H1 (cell line): ENCODE results near the gene ARMH4. TPM values are rescaled to one million over a fixed set of nuclear protein-coding genes. Genes with fewer than 3 reads are reported as not detected.

Experiments used
- CTCF ChIA-PET: fragments of 300-600 bp; sonication (Branson Sonifier 250); formaldehyde crosslinking; loops from one replicate; lab custom pipeline; 2021; ENCODE audit not compliant: partially characterized antibody; lab: Charles Lee
- POLR2A ChIA-PET: fragments of 300-600 bp; sonication (Branson Sonifier 250); formaldehyde crosslinking; loops from one replicate; lab custom pipeline; 2021; ENCODE audit warnings: inconsistent platforms; ENCODE audit not compliant: partially characterized antibody; lab: Charles Lee
- DNase-seq, 2 experiments: peaks; one replicate each; pipeline versions ENCODE4 v3.0.0 to v3.0.0-alpha.2; 2010 to 2022; ENCODE audit warnings: low spot score in 2 of 2, low read depth in 1 of 2, mixed read lengths in 1 of 2
- FAIRE-seq: peaks from 2 replicates; lab custom pipeline; 2011; peaks lifted over from hg19 to GRCh38; lab: Jason Lieb, UNC
- H2AFZ ChIP-seq: 2 replicates; pipeline ENCODE4 v1.8.1; 2012; ENCODE audit warnings: low read length, inconsistent platforms
- H2AK5ac ChIP-seq: 2 replicates; pipeline ENCODE4 v1.6.1; 2013; ENCODE audit warnings: low read depth, low read length
- H2BK120ac ChIP-seq: replicated peaks from 2 replicates; pipeline ENCODE3; 2013; ENCODE audit warnings: low read depth, low read length, inconsistent platforms
- H2BK12ac ChIP-seq: 2 replicates; pipeline ENCODE4 v1.6.1; 2013; ENCODE audit warnings: low read depth, low read length
- H2BK15ac ChIP-seq: 2 replicates; pipeline ENCODE4 v1.6.1; 2013; ENCODE audit warnings: low read length
- H2BK20ac ChIP-seq: 2 replicates; pipeline ENCODE4 v1.6.1; 2013; ENCODE audit warnings: low read length
- H2BK5ac ChIP-seq: 2 replicates; pipeline ENCODE4 v1.6.1; 2013; ENCODE audit warnings: low read depth, low read length
- H3K14ac ChIP-seq: 2 replicates; pipeline ENCODE4 v1.6.1; 2013; ENCODE audit warnings: inconsistent platforms; ENCODE audit not compliant: insufficient read length
- H3K18ac ChIP-seq: 2 replicates; pipeline ENCODE4 v1.6.1; 2013; ENCODE audit warnings: low read length; ENCODE audit errors: extremely low read depth
- H3K23ac ChIP-seq: 2 replicates; pipeline ENCODE4 v1.6.1; 2013; ENCODE audit warnings: inconsistent platforms; ENCODE audit not compliant: insufficient read length
- H3K23me2 ChIP-seq: 2 replicates; pipeline ENCODE4 v1.6.1; 2013; ENCODE audit warnings: low read depth, low read length
- H3K27ac ChIP-seq: 2 replicates; pipeline ENCODE4 v1.6.1; 2011; ENCODE audit warnings: low read depth, low read length, inconsistent platforms
- H3K27me3 ChIP-seq, 4 experiments: replicated peaks in 1 of 4; 1 replicate in 1 of 4; 2 replicates in 3 of 4; pipeline versions ENCODE4 v1.6.1 to v1.8.1; 2011 to 2013; ENCODE audit warnings: low read length in 3 of 4, mild to moderate bottlenecking in 3 of 4, inconsistent platforms in 2 of 4, mixed read lengths in 2 of 4, moderate library complexity in 1 of 4; ENCODE audit not compliant: control insufficient read depth in 3 of 4, insufficient read depth in 3 of 4; ENCODE audit errors: extremely low read depth in 1 of 4
- H3K36me3 ChIP-seq, 4 experiments: 2 replicates each; pipeline versions ENCODE4 v1.6.1 to v1.8.1; 2011 to 2013; ENCODE audit warnings: mild to moderate bottlenecking in 4 of 4, low read length in 3 of 4, moderate library complexity in 2 of 4, control low read depth in 1 of 4, inconsistent platforms in 1 of 4; ENCODE audit not compliant: insufficient read depth in 4 of 4, control insufficient read depth in 2 of 4
- H3K4ac ChIP-seq: replicated peaks from 2 replicates; pipeline ENCODE3; 2013; ENCODE audit warnings: low read length, low read depth, mixed read lengths, inconsistent platforms; ENCODE audit not compliant: insufficient read length
- H3K4me1 ChIP-seq, 4 experiments: replicated peaks in 1 of 4; 1 replicate in 1 of 4; 2 replicates in 3 of 4; pipeline versions ENCODE4 v1.6.1 to v1.8.1; 2011 to 2013; ENCODE audit warnings: low read length in 3 of 4, inconsistent platforms in 2 of 4, mixed read lengths in 1 of 4; ENCODE audit not compliant: insufficient read depth in 4 of 4, control insufficient read depth in 3 of 4
- H3K4me2 ChIP-seq, 2 experiments: 2 replicates each; pipeline versions ENCODE4 v1.6.1 to v1.8.1; 2011 to 2013; ENCODE audit warnings: low read depth in 2 of 2, low read length in 2 of 2, control low read depth in 1 of 2, inconsistent platforms in 1 of 2, mild to moderate bottlenecking in 1 of 2; ENCODE audit not compliant: insufficient read depth in 1 of 2
- H3K4me3 ChIP-seq, 4 experiments: fragments of 200-600, 300-600 bp in 1 of 4; sonication (generic), shearing (Covaris generic), sonication (Bioruptor Twin) in 1 of 4; 2 replicates each; pipeline versions ENCODE4 v1.5.1 to v1.8.1; 2011 to 2016; ENCODE audit warnings: low read length in 4 of 4, low read depth in 3 of 4, control low read depth in 2 of 4, inconsistent platforms in 2 of 4, mild to moderate bottlenecking in 2 of 4, mixed read lengths in 1 of 4, moderate library complexity in 1 of 4; ENCODE audit not compliant: insufficient read depth in 2 of 4; ENCODE audit errors: extremely low read depth in 1 of 4
- H3K56ac ChIP-seq: replicated peaks from 2 replicates; pipeline ENCODE3; 2013; ENCODE audit warnings: low read depth, mild to moderate bottlenecking, mixed read lengths, low read length, inconsistent platforms; ENCODE audit not compliant: insufficient read length
- H3K79me1 ChIP-seq: 2 replicates; pipeline ENCODE4 v1.6.1; 2013; ENCODE audit warnings: low read depth, low read length, control low read depth
- H3K79me2 ChIP-seq, 2 experiments: 2 replicates each; pipeline versions ENCODE4 v1.6.1 to v1.8.1; 2012 to 2013; ENCODE audit warnings: low read length in 2 of 2, mild to moderate bottlenecking in 2 of 2, inconsistent platforms in 1 of 2; ENCODE audit not compliant: insufficient read depth in 2 of 2, control insufficient read depth in 1 of 2
- H3K9ac ChIP-seq, 4 experiments: replicated peaks in 1 of 4; 1 replicate in 1 of 4; 2 replicates in 3 of 4; pipeline versions ENCODE4 v1.6.1 to v1.8.1; 2011 to 2013; ENCODE audit warnings: low read depth in 3 of 4, low read length in 3 of 4, control low read depth in 2 of 4, mild to moderate bottlenecking in 2 of 4, moderate library complexity in 2 of 4, inconsistent platforms in 1 of 4; ENCODE audit errors: extremely low read depth in 1 of 4
- H3K9me3 ChIP-seq, 2 experiments: 2 replicates each; pipeline versions ENCODE4 v1.6.1 to v1.8.1; 2012 to 2013; ENCODE audit warnings: mild to moderate bottlenecking in 2 of 2, moderate library complexity in 2 of 2, control low read depth in 1 of 2, inconsistent platforms in 1 of 2, low read depth in 1 of 2, low read length in 1 of 2, mixed read lengths in 1 of 2; ENCODE audit not compliant: insufficient read depth in 2 of 2
- H4K20me1 ChIP-seq, 2 experiments: replicated peaks in 1 of 2; 2 replicates each; pipeline versions ENCODE3 to v1.8.1; 2011 to 2013; ENCODE audit warnings: inconsistent platforms in 2 of 2, low read length in 2 of 2, mild to moderate bottlenecking in 1 of 2; ENCODE audit not compliant: insufficient read depth in 2 of 2, control insufficient read depth in 1 of 2
- H4K5ac ChIP-seq: 2 replicates; pipeline ENCODE4 v1.6.1; 2013; ENCODE audit warnings: low read length, low read depth, mixed read lengths, inconsistent platforms; ENCODE audit not compliant: insufficient read length
- H4K8ac ChIP-seq: 2 replicates; pipeline ENCODE4 v1.8.0; 2013; ENCODE audit warnings: mild to moderate bottlenecking, moderate library complexity, low read length, inconsistent platforms; ENCODE audit not compliant: insufficient read depth; ENCODE audit errors: extremely low read depth
- H4K91ac ChIP-seq: replicated peaks from 2 replicates; pipeline ENCODE3; 2013; ENCODE audit warnings: low read length, mixed read lengths, inconsistent platforms; ENCODE audit not compliant: insufficient read length
- ASH2L ChIP-seq: fragments of 200-600, 300-600 bp; sonication (generic); IDR thresholded peaks from one replicate; pipeline ENCODE4 v1.7.1; 2017; ENCODE audit warnings: low read length
- CTCF ChIP-seq, 3 experiments: IDR thresholded peaks; 1 replicate in 2 of 3; 2 replicates in 1 of 3; pipeline versions ENCODE4 v1.5.1 to v1.6.1; 2011; ENCODE audit warnings: low read length in 3 of 3, mild to moderate bottlenecking in 3 of 3, inconsistent platforms in 2 of 3, low read depth in 1 of 3, moderate library complexity in 1 of 3; ENCODE audit not compliant: insufficient read depth in 1 of 3; ENCODE audit errors: control extremely low read depth in 1 of 3
- EGR1 ChIP-seq: IDR thresholded peaks from 2 replicates; pipeline ENCODE4 v1.6.1; 2011; ENCODE audit warnings: low read depth, low read length, borderline replicate concordance
- SIRT6 ChIP-seq: IDR thresholded peaks from one replicate; pipeline ENCODE4 v1.7.1; 2012; ENCODE audit warnings: low read length, inconsistent platforms
- ZNF274 ChIP-seq: IDR thresholded peaks from 2 replicates; pipeline ENCODE4 v1.7.0; 2012; ENCODE audit warnings: low read length, borderline replicate concordance; ENCODE audit errors: extremely low read depth
- WGBS, 2 experiments: shearing (Covaris generic) in 1 of 2; methylation state at CpG; one replicate each; pipeline versions ENCODE4 v1.1.6 to v1.1.7; 2013 to 2015; ENCODE audit warnings: low lambda C conversion rate in 2 of 2, mixed read lengths in 2 of 2, inconsistent platforms in 1 of 2, low coverage in 1 of 2, missing lambda C conversion rate in 1 of 2; ENCODE audit not compliant: insufficient replicate concordance in 2 of 2, insufficient coverage in 1 of 2, insufficient read length in 1 of 2; ENCODE audit errors: extremely low coverage in 1 of 2, missing lambda C conversion rate in 1 of 2; 5-methylcytosine and 5-hydroxymethylcytosine counted together
- polyA plus RNA-seq, 7 experiments: library from polyadenylated mRNA; depleted of rRNA in 3 of 7; stranded (reverse) in 5 of 7; unstranded in 2 of 7; fragments of >200 nt in 5 of 7; fragments of 200-250 nt in 2 of 7; gene quantifications; 1 replicate in 5 of 7; 2 replicates in 1 of 7; 4 replicates in 1 of 7; pipeline versions ENCODE4 v1.2.1 to v1.2.3, GENCODE V29; 2011 to 2013; ENCODE audit warnings: missing spikeins in 2 of 7, mixed read lengths in 2 of 7
- total RNA-seq: library from RNA; stranded (reverse); fragmentation: NEBNext Ultra II Directional; extraction: Animal tissue kit (Norgen Biotek cat#: 25700); gene quantifications from 2 replicates; pipeline ENCODE4 v1.2.1, GENCODE V29; 2021

The ARMH4 gene
- total and polyA plus RNA-seq, 2 of the 8 experiments (the other 6 are each of a cell fraction or from before 2014, with no cell fraction given) = 7.1 to 25.4 TPM

GRCh38 chr14:58129208-58129607 is 22.8 kb downstream of the ARMH4 start:
- Histone ChIP-seq H2BK5ac (no peak overlapping the region), H3K4me1 (peaks cover 0 to 2% (median 0%) of the 10 kb centered on the region in 4 experiments; a peak in 1 of 7 replicates), H2AK5ac (no peak overlapping the region), H2BK120ac (no peak overlapping the region), H3K23me2 (no peaks in the 10 kb centered on the region), H3K27ac (no peak overlapping the region), H2BK15ac (no peak overlapping the region), H3K14ac (no peak overlapping the region), H3K4me3 (no peak overlapping the region), H3K18ac (no peak overlapping the region), H4K91ac (no peak overlapping the region), H3K79me2 (no peaks in the 10 kb centered on the region), H3K9me3 (peaks cover 8% of the 10 kb centered on the region in 2 experiments; a peak in 3 of 4 replicates), H3K36me3 (peaks cover 0 to 13% (median 4%) of the 10 kb centered on the region in 4 experiments; a peak in 3 of 8 replicates), H4K20me1 (no peaks in the 10 kb centered on the region), H2BK12ac (no peak overlapping the region), H3K4ac (no peak overlapping the region), H3K4me2 (no peak overlapping the region), H2AFZ (no peak overlapping the region), H3K56ac (no peak overlapping the region), H4K5ac (no peak overlapping the region), H3K27me3 (no peaks in the 10 kb centered on the region), H4K8ac (no peak overlapping the region), H3K9ac (no peak overlapping the region), H3K79me1 (no peaks in the 10 kb centered on the region), H2BK20ac (no peak overlapping the region), H3K23ac (no peak overlapping the region)
- 89% methylated on average over 4 of the region's 4 CpGs; no CpG with 5 or more reads in 1 of the 2 experiments for WGBS, 2 experiments
- FAIRE-seq (no peak), DNase-seq (no peak)
- POLR2A ChIA-PET = no interaction called here
- CTCF ChIA-PET = interaction anchor here (0.8 to 3.1 kb wide), 7 partner anchors 12 to 71 kb away, joined by 3 to 9 read pairs (median 3); partner anchors contain the start of gene ACTR10
- TF ChIP-seq SIRT6 (no peak), CTCF (IDR thresholded peaks at IDR 0.05; ENCODE audit: control extremely low read depth in 1 of 3, insufficient read depth in 1 of 3, low read depth in 1 of 3, low read length in 3 of 3) (peak in 1 of 3 experiments; percentile 19; a peak in 1 of 4 replicates), ZNF274 (no peak), ASH2L (no peak), EGR1 (no peak)
